HEK293T (cell line): ENCODE data around the gene HMG20B.

Source experiments
- CTCF ChIA-PET: fragments of 350-600 bp; formaldehyde crosslinking; extraction: SDS; loops from one replicate; lab custom pipeline; 2021; ENCODE audit warnings: antibody characterized with exemption, inconsistent platforms; lab: Yijun Ruan, JAX
- POLR2A ChIA-PET: fragments of 350-600 bp; formaldehyde crosslinking; extraction: SDS; loops from one replicate; lab custom pipeline; 2020; ENCODE audit warnings: antibody characterized with exemption, inconsistent platforms; lab: Yijun Ruan, JAX
- DNase-seq: peaks from one replicate; pipeline ENCODE4 v3.0.0; 2012; ENCODE audit warnings: mixed read lengths; ENCODE audit errors: extremely low spot score
- ARNT ChIP-seq: fragments of 450-650 bp; IDR thresholded peaks from 2 replicates; pipeline ENCODE4 v1.6.1; 2017; ENCODE audit warnings: mild to moderate bottlenecking
- BHLHE40 ChIP-seq: fragments of 450-650 bp; IDR thresholded peaks from 2 replicates; pipeline ENCODE4 v1.6.1; 2016; ENCODE audit warnings: mild to moderate bottlenecking, moderate library complexity, borderline replicate concordance
- CTBP1 ChIP-seq: fragments of 450-650 bp; IDR thresholded peaks from 2 replicates; pipeline ENCODE4 v1.6.1; 2016; ENCODE audit warnings: borderline replicate concordance
- ELF4 ChIP-seq: fragments of 450-650 bp; IDR thresholded peaks from 2 replicates; pipeline ENCODE4 v1.6.1; 2017; ENCODE audit warnings: antibody characterized with exemption
- FOXA1 ChIP-seq: fragments of 450-650 bp; IDR thresholded peaks from 2 replicates; pipeline ENCODE4 v1.6.1; 2016; ENCODE audit warnings: mild to moderate bottlenecking
- FOXK2 ChIP-seq: fragments of 450-650 bp; IDR thresholded peaks from 2 replicates; pipeline ENCODE4 v1.6.1; 2016; ENCODE audit warnings: mild to moderate bottlenecking
- FOXM1 ChIP-seq: fragments of 450-650 bp; IDR thresholded peaks from 2 replicates; pipeline ENCODE4 v1.6.1; 2017; ENCODE audit warnings: mild to moderate bottlenecking, borderline replicate concordance
- HDGF ChIP-seq: fragments of 450-650 bp; IDR thresholded peaks from 2 replicates; pipeline ENCODE4 v1.6.1; 2017; ENCODE audit warnings: antibody characterized with exemption, borderline replicate concordance
- L3MBTL2 ChIP-seq: fragments of 450-650 bp; conservative IDR thresholded peaks from 2 replicates; pipeline ENCODE4 v1.6.1; 2016; ENCODE audit warnings: mild to moderate bottlenecking
- LEF1 ChIP-seq: fragments of 450-650 bp; IDR thresholded peaks from 2 replicates; pipeline ENCODE4 v1.6.1; 2017; ENCODE audit warnings: mild to moderate bottlenecking, borderline replicate concordance
- NFRKB ChIP-seq: fragments of 450-650 bp; IDR thresholded peaks from 2 replicates; pipeline ENCODE4 v1.6.1; 2016; ENCODE audit warnings: mild to moderate bottlenecking, moderate library complexity
- PKNOX1 ChIP-seq: fragments of 450-650 bp; IDR thresholded peaks from 2 replicates; pipeline ENCODE4 v1.6.1; 2016
- SP1 ChIP-seq: fragments of 450-650 bp; IDR thresholded peaks from 2 replicates; pipeline ENCODE4 v1.6.1; 2017
- SUZ12 ChIP-seq: fragments of 450-650 bp; IDR thresholded peaks from 2 replicates; pipeline ENCODE4 v1.6.1; 2016; ENCODE audit warnings: mild to moderate bottlenecking
- TARDBP ChIP-seq: fragments of 450-650 bp; IDR thresholded peaks from 2 replicates; pipeline ENCODE4 v1.6.1; 2016
- ZNF384 ChIP-seq: fragments of 450-650 bp; IDR thresholded peaks from 2 replicates; pipeline ENCODE4 v1.6.1; 2016

The HMG20B gene

GRCh38 chr19:3556423-3556977 is 16.2 kb upstream of the HMG20B start:
- TF ChIP-seq FOXM1 = no peak
- no peak for TF ChIP-seq CTBP1
- DNase-seq = no peak
- ChIA-PET POLR2A (interaction anchor here (1.1 to 1.8 kb wide), 3 partner anchors 17 to 606 kb away, joined by 3 to 8 read pairs (median 4); partner anchors contain the start of gene GIPC3), CTCF (no interaction called here)

GRCh38 chr19:3556978-3557460 is 15.7 kb upstream of the HMG20B start:
- ChIA-PET CTCF (no interaction called here), POLR2A (interaction anchor here (1.0 to 1.8 kb wide), 5 partner anchors 10 to 606 kb away, joined by 3 to 8 read pairs (median 4); partner anchors contain the start of gene GIPC3)
- no peak for DNase-seq
- TF ChIP-seq PKNOX1 (no peak), NFRKB (no peak), SP1 (no peak), LEF1 (no peak), ELF4 (no peak), TARDBP (no peak), CTBP1 (no peak)

DNA sequence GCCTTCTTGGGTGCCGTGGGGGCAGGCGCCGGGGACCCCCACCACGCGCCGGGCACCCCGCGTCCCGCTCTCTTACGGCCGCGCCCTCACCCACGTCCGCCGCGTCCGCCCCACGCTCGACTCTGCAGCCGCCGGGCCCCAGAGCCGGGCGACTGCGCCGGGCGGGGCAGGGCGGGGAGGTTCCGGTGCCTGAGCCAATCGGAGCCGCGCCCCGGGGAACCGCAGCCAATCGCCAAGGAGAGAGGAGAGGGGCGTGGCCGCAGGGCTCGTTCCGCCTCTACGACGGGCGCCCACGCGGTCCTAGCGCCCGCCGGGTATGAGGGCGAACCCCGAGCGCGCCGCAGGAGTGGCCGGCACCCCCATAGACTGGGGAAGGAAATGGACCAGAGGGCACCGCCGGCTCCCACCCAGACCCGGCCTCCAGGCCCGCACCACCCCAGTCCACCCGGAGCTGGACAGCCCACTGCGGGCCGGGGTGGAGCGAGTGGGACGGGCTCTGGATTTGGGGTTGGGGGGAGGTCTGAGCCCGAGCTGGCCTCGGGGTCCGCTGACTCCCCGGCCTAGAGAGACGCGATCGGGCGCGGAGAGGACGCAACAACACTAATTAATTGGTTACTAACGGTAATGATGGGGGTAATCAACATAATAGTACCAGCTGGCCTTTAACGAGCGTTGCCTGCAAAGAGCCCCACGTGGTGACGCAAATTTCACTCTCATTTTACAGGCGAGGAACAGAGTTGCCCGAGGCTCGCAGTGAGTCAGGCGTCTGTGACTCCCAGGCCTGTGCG is 15.1 kb upstream of the HMG20B start, which contains the start of gene MFSD12:
TSS of gene MFSD12 (minus strand) at position 126 of the 788 bp plus-strand sequence. CDS start 183 bp downstream, outside the sequence.
- ChIA-PET CTCF (no interaction called here), POLR2A (interaction anchor here (1.0 to 1.8 kb wide), 4 partner anchors 10 to 62 kb away, joined by 3 to 8 read pairs (median 4); partner anchors contain the start of gene GIPC3)
- TF ChIP-seq LEF1 (peak; percentile 26; the same call in 1 of the 2 replicates), L3MBTL2 (peak; percentile 71), FOXM1 (peak; percentile 96), NFRKB (no peak)
- peak; percentile 99 for DNase-seq

- no peak for DNase-seq
- TF ChIP-seq TARDBP (no peak), SP1 (no peak), FOXM1 (no peak), PKNOX1 (no peak), LEF1 (no peak), ZNF384 (no peak), L3MBTL2 (no peak), ARNT (no peak), HDGF (no peak), CTBP1 (no peak), FOXA1 (no peak), BHLHE40 (no peak), FOXK2 (no peak), SUZ12 (no peak), ELF4 (no peak), NFRKB (no peak)
- POLR2A ChIA-PET = no interaction called here
- CTCF ChIA-PET = no interaction called here
These were observed 8.8 kb upstream of the HMG20B start for GRCh38 chr19:3563709-3564524.

- DNase-seq = no peak
- TF ChIP-seq ZNF384 = no peak
- TF ChIP-seq SP1 = no peak
- TF ChIP-seq FOXK2 = no peak
- no peak for TF ChIP-seq HDGF
- no peak for TF ChIP-seq NFRKB
- no peak for TF ChIP-seq ARNT
- no peak for TF ChIP-seq SUZ12
- no peak for TF ChIP-seq ELF4
- no peak for TF ChIP-seq BHLHE40
- TF ChIP-seq CTBP1 = no peak
- TF ChIP-seq FOXM1 = no peak
- no peak for TF ChIP-seq PKNOX1
- no peak for TF ChIP-seq TARDBP
- TF ChIP-seq L3MBTL2 = no peak
- no peak for TF ChIP-seq LEF1
- CTCF ChIA-PET = no interaction called here
- POLR2A ChIA-PET = interaction anchor here (1.2 kb wide), 1 partner anchor 198 kb away, joined by 3 read pairs; the partner anchor contains the start of gene MRPL54
These were observed 7.6 kb upstream of the HMG20B start for GRCh38 chr19:3565139-3565538.
